GM18502 (cell line): ENCODE results near the gene RAB33A.

Source experiments
- ATAC-seq: cut with Tn5 transposase; IDR thresholded peaks from one replicate; pipeline ENCODE4 v1.9.1; 2021; ENCODE audit warnings: mild to moderate bottlenecking; ENCODE audit not compliant: unreplicated experiment, poor library complexity

Gene RAB33A

DNA sequence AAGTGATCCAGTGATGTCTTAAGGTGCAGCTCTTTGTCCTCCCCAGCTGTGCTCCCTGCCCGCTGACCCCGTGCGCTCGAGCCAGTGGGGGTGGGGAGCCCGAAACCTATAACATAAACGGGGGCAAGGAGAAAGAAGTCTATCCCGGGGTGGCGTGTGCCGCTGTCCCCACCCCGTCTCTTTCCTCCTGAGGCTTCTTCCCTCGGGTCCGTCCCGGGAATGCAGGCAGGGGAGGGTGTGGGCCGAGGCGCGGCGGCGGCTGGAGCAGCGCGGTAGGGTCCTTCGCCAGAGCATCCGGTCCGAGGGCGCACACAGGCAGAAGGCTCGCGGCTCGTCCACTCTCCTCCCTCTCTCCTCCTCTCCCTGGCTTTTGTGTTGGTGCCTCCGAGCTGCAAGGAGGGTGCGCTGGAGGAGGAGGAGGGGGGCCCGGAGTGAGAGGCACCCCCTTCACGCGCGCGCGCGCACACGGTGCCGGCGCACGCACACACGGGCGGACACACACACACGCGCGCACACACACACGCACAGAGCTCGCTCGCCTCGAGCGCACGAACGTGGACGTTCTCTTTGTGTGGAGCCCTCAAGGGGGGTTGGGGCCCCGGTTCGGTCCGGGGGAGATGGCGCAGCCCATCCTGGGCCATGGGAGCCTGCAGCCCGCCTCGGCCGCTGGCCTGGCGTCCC, at the start of gene RAB33A:
Gene RAB33A, plus strand, starts transcription at position 517 of the 681 bp plus-strand sequence. Its CDS starts 101 bp downstream, at position 618.
- ATAC-seq: peak; percentile 14

DNA sequence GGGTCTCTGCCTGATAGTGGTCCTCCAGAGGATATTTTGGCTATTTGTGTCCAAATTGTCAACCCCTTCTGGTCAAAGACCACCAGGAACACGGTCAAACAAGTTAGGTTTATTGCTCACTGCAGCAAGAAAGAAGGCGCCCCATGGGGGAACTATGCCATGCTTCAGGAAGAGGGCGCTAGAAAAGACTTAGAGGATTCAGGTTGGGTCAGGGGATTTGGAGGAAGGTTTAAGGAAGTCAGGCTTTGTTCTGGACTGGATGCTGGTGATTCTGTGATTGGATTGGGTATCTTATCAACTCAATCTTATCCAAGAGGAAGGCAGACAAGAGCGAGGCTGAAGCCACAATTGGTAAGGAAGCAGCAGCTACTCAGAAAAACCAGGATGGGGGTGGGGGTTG, 47.2 kb upstream of the RAB33A start:
- ATAC-seq: no peak

DNA sequence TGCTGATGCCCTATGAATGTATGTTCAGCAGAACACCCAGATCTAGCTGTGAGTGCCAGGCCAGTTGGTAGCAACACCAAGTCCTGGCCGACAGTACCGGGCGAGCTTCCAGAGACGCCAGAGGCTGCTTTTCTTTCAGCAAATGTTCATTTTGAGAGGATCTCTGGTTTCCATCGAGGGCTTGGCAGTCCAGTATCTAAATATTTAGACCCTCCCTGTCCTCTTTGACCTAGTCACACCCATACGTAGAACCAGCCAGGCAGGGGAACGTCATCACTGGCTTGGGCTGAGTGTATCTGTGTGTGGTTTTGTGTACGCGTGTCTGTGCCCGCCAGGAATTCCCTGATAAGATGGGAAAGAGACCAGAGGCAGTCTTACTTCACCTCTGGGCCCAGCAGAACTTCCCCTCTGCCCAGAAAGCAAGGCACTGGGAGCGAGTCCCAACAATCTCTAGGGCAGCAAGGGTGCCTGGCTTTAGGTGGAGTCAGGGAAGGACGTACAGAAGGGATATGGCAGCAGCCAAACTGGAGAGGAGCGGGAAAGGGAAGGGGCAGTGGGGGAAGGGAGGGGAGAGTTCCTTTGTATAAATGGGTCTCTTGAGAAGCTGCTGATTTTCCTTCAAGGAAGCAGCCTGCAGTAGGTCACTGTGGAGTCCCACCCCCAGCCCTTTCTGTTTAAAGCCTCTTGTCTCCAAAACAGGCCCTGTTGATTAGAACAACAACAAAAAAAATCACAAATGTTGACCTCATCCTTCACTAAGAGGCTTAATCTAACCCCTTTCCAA, 46.5 kb upstream of the RAB33A start:
- no peak for ATAC-seq

DNA sequence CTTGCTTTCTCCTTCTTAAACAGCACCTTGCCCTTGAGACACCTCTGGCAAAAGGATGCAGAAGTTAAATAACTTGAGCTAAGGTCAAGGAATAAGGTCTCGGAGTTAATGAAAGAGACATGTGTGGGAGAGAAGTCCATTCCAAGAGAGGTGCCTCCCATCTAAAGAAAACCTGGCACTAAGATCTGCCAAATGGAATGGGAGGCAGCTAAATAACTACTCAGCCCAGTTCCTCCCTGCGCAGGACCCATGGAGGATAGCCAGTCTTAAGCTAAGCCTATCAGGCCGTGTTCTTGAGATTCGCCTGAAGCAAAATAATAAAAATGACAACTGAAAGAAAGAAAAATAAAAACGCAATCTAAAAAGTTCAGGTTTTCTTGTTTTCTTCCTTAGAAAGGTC, 40.8 kb upstream of the RAB33A start:
- no peak for ATAC-seq

DNA sequence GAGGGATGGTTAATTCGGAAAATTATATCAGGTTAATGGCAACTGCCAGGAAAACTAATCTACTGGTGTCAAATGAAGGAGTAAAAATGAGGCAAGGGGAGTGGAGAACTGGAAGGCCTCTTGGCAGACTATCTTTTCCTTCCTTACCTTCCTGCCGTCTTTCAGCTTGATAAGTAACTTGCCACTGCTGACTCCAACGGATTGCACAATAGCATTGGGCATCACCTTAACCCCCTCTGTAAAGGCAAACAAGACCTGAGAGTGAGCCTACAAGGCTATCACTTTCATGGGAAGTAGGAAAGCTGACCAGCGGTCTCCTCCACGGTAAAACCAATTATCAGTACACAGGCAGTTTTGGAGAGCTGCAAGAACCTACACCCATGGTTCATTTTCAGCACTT, 35.3 kb upstream of the RAB33A start:
- no peak for ATAC-seq

DNA sequence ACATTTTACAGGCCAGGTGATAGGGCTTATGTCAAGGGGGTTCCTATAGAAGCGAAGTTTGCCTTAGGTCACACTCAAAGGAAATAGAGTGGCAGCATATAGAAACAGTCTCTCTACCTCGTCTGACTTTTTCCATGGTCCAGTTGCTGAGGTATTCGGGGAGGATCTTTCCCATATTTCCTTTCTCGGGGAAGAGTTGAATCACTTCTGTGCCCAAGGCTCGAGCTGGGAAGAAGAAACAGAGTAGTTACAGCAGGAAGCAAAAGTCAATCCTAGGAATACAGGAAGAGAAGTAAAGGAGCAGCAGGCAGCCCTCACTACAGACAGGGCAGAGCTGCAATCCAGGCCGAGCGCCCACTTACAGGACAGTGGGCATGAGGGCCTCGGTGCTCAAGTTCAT, 34.8 kb upstream of the RAB33A start:
- ATAC-seq: no peak

DNA sequence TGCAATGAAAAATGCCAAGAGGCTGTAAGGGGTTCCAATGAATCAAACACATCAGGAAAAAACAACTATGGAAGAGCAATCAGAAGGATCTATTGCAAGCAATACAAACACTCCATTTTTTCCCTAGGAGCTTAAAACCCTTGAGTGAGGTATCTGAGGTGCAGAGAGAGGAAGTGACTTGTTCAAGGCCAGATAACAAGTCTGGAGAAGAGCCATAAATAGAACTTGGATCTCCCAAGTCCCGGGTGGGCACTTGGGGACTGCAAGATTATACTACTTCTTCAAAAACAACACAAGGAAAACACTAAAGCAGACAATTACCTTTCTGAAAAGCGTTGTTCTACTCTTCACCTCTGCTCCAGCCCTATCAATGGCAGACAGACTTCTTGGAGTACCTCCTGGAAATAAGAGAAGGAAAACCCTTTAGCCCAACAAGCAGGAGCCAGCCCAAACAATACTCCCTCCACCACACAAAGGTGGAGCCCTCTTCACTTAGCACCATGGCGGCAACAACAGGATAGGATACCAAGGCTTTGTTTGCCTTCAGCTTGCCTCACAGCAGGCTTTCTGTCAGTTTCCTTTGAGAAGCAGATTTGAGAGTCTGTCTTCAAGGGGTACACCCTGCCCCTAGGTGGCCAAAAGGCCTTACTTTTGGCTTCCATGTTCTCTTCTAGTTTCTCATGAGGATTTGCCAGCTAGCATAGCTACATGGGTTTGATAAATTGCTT, 32.1 kb upstream of the RAB33A start:
- no peak for ATAC-seq

DNA sequence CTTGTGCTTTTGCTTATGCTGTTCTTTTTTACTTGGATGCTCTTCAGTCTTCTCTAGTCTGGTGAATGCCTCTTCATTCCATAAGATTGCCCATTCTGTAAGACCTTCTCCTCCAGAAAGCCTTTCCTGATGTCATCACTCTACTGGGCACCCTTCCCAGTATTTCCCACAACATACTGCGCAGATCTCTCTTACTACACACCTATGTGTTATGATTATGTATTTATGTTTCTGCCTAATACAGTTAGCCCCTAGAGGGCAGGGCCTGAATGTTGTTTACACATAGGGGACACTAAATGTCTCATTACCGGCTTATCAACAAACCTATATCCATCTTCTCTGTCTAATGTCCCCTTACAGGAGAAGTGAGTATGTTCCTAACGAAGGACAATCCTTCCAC, 27.3 kb upstream of the RAB33A start:
- no peak for ATAC-seq

DNA sequence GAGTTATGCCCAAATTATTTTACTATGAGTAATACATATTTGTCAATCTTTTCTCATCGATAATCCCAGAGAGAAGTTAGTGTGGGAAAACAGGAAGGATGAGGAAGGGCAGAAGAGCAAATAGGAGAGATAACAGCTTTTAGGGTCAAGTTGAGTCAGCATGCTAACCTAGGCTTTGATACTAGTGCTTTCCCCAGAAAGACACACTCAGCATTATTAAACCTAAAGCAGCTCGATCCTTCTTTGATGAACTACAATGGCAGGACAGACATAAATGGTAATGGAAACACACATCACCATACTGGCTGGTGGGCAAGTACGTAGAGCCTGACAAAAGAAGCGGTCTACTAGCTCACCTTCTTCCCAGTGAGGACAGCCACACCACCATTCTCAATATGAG, 26.6 kb upstream of the RAB33A start:
- no peak for ATAC-seq

DNA sequence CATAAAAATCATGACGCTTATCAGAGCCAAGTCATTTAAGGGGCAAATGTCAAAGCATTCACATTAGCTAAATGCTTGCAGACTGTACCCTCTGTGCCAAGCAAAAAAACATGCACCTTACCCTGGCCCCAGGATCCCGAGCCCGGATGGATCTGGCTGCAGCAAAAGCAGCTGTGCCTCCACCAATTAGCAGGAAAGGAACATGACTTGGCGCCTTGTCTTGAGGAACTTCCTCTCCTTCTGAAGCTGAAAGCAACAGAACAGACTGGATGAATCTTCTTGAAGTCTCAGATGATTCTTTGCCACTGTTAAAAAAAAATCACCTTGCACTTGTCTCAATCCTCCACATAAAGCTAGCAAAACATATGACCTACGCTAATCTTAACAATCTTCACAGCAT, 24.1 kb upstream of the RAB33A start:
- ATAC-seq: no peak

DNA sequence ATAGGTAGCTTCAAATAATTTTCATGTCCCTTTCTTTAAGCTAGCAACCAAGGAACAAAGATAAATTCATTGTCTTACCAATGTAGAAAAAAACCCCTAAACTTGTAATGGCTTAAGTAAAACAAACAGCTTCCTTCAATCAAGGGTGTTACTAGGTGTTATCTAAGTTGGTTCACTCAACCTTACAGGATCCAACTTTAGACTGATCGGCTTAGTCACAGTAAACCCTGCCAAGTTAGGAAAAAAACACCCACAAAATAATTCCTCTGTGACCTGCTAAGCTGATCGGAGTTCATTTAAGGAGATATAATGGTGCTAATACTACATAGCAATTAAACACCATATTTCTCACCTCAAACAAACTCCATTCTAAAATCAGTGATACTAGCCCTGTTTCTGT, 16.2 kb upstream of the RAB33A start:
- ATAC-seq: no peak

DNA sequence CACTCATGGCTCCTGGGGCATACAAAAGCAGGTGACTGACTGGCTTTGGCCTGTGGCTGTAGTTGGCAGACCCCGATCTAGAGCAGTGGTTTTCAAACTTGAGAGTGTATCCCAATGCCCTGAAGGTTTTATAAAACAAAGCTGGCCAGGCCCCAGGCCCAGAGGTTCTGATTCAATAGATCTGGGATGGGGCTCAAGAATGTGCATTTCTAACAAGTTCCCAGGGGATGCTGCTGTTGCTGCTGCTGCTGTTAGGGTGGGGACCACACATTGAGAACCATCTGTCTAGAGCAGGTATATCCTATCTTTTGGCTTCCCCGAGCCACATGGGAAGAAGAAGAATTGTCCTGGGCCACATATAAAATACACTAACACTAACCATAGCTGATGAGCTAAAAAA, 13.5 kb upstream of the RAB33A start:
- no peak for ATAC-seq

DNA sequence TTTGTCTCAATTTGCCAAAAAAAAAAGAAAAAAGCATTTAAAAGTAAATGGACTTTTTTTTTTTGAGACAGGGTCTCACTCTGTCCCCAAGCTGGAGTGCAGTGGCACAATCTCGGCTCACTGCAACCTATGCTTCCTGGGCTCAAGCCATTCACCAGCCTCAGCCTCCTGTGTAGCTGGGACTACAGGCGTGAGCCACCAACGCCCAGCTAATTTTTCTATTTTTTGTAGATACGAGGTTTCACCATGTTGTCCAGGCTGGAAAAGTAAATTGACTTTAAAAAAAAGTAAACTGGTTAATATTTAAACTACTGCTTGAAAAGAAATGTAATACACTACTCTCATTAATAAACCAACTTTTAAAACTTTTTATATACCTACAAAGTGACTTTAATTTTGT, 12.0 kb upstream of the RAB33A start:
- ATAC-seq: no peak

DNA sequence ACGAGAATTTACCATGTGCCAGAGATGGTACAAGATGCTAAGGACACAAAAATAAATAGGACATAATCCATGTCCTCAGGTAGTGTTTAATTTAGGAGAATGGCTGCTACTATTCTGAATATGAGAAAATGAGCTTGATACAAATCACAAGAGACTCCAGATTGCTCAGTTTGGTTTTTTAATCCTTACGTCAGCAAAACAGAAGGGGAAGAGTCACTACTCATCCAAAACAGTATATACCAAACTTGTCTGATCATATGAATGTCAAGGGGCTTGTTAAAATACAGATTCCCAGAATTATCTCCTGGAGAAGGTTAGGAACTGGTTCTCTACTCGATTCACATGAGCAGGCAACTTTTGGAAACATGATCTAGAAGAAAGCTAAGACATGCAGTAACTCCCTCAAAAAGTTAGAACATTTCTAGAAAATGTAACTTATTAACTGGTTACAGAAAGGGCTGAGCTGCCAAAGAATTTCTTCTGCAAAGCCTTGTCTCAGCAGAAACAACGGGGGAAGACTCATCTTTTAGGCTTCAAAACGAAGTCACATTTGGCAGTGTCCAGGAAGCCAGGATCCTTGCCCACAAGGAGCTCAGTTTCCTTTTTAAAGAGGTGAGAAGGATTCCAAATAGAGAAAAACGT, 9.5 kb upstream of the RAB33A start:
- ATAC-seq: no peak

DNA sequence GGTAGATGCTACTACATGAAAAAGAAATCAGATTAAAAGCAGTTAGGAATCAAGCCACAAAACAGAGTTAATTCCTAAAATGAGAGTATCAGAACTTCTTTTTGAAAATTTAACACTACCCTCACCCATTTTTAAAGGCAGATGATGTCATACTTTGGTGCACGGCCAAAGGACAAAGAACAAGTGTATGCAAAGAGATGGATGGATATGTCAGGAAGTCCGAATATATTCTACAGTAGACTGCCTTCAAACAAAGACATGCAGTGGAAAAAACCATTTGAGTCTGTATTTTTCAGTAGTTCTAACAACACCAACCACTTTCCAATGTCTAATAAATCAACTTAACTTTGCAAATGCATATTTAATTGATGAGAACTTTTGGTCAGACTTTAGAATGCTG, 8.4 kb upstream of the RAB33A start:
- no peak for ATAC-seq

DNA sequence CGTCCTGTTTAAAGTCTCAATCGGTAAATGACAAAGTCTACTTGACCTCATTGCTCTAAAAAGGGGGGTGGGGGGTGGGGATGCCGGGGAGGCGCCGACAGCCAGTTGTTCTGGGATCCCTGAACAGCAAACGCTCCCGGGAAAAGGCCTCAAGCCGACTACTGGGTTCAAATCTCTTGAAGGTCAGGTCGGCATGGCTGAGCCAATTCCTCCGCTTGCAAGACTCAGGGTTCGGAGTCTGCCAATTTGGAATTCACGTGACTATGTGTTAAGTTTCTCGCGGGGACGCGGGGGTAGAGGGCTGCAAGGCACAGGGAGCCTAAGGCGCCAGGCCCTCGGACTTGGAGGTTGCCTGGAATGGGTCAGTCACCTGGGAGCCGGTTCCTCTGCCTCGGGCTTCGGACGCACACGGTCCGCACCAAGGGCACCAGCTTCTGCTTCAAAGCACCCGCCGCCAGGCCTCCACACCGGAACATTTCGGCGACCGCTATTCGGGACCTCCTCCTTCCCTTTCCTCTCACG, 6.5 kb upstream of the RAB33A start:
- ATAC-seq: no peak

DNA sequence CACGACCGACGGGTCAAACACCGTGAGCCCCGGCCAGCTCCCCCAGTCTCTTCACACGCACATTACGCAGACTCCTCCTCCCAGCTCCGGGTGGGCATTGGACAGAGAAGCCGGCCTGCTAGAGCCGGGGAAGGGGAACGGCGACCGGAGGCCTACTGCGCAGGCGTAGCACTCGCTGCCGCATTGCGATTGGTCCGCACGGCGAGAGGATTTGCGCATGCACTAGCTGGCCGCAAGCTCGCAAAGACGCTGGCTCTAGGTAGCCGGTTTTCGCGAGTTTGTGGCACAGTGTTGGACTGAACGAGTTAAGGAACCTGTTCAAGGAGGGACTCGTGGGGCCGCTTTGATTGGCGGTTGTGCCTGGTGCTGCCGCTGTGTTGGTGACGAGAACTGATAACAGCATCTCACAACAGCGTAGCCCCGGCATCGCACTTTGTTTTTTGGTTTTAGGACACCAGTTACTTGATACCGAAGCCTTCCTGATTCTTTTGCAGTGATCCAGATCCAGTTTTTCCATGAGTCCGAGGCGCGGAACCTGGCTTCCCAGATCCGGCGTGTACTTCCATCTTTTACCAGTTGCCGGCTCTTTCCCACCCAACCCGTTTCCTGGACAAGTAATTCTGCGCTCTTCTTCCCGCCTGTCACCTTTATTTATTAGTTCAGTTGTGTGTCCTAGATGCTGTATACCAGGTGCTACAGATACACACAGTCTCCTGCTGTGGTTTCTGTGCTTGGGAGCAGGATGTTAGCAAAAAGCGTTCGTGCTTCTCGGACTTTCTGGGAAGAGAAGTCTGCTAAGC, 5.9 kb upstream of the RAB33A start, which contains the start of gene AIFM1:
Gene AIFM1, minus strand, starts transcription at position 139 of the 800 bp plus-strand sequence. CDS start 185 bp downstream, outside the sequence.
- peak; percentile 90 for ATAC-seq

DNA sequence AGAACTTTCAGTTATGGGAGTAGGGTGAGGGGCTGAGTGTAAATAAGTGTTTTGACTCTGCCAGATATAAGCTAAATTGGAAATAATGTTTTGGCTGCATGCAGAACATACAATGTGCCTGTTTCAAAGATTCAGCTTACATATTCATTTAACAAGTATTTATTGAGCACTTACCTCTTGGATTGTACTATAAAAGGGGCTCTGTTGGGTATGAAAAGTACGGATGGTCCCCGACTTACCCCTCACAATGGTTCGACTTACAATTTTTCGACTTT, 5.3 kb upstream of the RAB33A start:
- no peak for ATAC-seq

DNA sequence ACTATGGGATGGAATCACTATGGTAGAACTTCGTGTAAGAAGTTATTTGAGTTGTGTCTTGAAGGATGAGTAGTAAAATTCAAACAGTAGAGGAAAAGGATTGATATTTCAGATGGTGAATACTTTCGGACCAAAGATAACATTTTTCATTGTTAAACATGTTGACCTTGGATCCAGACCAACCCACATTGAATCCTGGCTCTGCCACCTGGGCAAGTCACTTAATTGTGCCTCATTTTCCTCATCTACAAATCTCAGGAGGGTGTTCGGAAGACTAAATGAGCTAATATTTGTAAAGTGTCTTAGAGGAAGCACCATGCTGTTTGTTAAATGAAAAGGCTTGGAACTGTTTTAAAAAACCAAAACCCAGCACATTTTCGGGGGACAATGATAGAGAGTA, 4.7 kb upstream of the RAB33A start:
- no peak for ATAC-seq
